GM19240 (cell line): ENCODE data around the gene ST6GAL2.

Source experiments
- DNase-seq: peaks from one replicate; pipeline ENCODE4 v3.0.0; 2011; ENCODE audit warnings: low spot score; ENCODE audit not compliant: insufficient read length

ST6GAL2 gene

DNA sequence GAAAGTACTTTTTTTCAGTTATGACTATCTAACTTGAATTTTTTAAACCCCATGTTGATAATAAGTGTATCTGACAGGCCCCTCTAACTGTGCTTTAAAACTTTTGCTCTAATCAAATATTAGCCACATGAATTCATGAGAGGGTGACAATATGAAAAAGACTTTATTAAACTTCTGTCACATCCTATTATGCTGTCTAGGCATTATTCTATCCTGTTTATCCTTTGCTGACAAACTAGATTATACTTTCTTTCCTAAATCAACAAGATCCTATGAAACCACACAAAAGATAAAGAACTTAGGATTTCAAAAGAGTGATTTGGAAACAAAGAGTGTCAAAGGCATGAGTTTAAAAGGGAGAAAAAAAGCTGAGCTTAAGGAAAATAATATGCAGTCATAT lies 57.8 kb downstream of the ST6GAL2 start:
- no peak for DNase-seq

DNA sequence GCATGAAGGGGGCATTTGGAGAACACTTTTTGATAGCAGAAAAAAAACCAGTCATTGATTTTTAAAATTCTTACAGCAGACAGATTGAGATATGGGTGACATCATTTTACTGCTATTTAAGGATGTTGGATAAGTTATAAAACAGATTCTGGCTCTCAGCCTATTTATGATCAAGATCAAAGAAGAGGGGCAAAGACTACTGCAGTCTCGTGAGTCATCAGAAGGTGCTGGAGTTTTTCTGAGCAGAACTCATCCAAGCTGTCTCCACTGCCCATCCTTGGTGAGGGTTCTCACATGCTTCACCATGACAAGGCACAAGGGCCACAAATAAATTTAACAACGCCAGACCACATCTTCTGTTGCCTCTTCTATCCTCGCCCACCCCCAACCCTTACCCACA lies 58.8 kb downstream of the ST6GAL2 start:
- no peak for DNase-seq

DNA sequence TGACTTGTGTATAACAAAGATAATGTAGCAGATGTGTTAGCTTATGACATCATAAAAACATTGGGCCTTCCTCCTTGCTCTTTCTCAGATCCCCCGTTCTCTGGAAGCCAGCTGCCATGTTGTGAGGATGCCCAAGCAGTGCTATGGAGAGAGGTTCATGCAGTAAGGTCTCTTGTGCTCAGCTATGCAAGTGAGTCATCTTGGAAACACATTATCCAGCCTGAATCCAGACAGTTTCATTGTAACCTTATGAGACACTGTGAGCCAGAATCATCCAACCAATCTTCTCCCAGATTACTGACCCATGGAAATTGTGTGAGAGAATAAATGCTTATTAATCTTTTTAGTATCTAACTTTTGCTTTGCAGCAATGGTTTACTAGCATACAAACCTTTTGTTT lies 60.8 kb downstream of the ST6GAL2 start:
- DNase-seq, result no peak

DNA sequence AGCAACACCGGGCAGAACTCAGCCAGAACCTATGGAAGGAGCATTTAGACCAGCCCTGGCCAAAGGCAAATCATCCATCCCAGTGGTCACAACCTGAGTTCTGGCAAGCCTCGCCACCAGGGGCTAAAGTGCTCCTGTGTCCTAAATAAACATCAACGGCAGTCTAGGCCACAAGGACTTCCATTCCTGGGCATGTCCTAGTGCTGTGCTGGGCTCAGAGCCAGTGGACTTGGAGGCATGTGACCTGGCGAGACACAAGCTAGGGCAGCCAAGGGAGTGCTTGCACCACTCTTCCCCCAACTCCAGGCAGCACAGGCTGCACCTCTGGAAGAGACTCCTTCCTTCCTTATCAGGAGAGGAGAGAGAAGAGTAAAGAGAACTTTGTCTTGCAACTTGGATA lies 69.0 kb downstream of the ST6GAL2 start:
- DNase-seq, result no peak

DNA sequence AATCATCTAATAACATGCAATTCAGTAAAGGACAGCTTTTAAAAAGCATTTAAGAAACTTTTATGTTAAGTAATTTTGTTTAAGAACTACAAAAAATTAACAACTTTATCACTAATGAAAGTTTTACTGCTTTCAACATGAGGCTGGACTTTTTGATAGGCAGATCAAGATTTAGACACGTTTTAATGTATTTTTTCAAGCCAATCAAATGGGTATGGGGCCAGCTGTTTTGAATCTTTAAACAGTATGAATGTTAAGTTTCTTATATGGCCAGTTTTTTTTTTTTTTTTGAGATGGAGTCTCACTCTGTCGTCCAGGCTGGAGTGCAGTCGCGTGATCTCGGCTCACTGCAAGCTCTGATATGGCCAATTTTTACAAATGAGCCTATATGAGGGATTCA lies 73.1 kb downstream of the ST6GAL2 start:
- no peak for DNase-seq

DNA sequence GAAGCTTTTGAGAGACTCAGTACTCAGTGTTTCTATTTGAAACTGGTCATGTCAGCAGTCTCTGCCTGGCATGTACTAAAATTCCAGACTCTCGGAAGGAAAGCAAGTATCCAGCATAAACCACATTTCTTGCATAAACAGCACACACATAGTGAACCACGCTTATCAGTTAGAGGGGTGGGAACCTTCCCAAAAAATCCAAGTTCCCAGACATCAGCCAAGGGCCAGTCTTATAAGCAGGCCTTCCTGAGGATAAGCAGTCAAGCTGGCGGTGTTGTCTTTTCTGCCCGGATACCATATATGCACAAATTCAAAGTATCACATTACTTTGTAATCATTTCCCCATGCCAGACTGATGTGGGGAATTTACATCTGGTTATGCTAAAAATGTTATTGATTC lies 73.6 kb downstream of the ST6GAL2 start:
- DNase-seq, result no peak

DNA sequence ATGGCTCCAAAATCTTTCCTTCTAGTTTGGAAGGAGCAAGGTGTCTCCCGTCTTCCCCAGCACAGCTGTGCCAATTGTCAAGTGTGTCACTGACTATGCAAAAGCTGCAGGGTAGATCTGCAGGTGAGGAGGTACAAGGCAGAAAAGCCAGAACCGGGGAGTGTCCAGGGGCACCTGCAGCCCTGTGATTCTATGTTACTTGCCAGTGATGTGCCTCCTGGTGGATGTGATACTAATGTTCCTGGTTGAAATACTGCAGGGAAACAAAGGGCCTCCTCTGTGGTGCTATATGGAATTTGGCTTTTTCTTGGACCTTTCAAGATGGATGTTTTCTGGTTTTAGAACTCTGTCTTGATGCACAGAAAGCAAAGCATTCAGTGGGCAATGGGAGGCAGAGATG lies 80.3 kb downstream of the ST6GAL2 start:
- no peak for DNase-seq

DNA sequence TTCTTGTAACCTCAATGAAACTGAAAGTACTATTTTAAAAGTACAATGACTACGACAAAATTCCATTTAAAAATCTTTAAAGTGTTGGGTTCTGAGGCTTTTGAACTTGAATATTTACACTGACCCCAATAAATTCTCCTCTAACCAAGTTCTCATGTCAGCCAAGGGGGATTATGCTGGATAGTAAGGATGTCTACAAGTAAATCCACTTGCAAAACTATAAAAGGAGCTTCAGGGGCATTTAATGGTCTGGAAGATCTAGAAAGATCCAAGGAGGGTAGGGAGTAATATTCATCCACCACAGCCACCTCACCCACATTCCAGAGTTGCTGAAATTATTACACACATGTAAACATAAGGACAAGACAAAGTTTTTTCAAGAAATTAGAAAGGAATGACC lies 81.8 kb downstream of the ST6GAL2 start:
- no peak for DNase-seq

DNA sequence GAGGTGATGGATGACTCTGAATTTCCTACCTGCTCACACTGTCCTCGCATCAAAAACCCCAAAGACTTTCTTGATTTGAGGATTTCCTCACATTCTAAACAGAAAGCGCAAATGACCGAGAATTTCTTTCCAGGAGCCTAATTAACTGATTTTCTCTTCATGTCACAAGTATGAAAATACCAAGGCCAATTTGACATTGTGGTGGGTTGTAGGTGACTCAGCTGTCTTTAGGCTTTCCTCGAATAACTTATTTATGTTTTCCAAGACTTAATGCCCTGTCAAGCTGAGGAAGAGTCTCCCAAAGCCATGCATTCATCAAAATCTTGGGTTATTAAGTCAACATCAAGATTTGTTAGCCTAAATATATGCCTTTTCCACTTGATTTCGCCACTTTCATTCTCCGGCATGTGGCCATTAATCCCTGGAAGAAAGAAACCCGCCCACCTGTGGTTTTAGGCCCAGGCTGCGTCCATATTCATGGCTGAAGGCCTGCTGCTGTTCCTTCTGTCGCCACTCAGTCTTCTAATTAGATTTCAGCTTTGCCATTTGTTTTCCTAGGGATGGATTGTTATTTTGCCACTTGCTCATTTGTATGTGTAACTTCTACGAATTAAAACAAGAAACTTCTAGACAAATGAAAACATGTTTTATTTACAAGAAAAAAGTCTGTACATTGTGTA lies 84.9 kb downstream of the ST6GAL2 start:
- DNase-seq, result no peak

DNA sequence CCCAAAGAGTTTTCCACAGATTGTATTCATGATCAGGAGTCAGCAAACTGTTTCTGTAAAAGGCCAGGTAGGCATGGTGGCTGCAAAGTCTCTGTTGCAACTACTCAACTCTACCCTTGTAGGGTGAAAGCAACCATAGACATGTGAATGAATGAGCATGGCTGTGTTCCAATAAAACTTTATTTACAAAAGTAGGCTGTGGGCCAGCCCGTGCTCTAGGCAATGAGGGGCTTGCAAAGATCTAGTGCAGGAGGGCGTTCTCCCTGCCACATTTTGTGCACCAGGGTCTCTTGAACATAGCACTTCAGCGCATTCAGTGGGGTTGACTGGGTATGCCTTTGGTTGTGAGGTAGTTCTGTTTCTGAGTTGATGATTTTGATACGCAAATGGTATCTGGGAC lies 85.8 kb downstream of the ST6GAL2 start:
- no peak for DNase-seq

DNA sequence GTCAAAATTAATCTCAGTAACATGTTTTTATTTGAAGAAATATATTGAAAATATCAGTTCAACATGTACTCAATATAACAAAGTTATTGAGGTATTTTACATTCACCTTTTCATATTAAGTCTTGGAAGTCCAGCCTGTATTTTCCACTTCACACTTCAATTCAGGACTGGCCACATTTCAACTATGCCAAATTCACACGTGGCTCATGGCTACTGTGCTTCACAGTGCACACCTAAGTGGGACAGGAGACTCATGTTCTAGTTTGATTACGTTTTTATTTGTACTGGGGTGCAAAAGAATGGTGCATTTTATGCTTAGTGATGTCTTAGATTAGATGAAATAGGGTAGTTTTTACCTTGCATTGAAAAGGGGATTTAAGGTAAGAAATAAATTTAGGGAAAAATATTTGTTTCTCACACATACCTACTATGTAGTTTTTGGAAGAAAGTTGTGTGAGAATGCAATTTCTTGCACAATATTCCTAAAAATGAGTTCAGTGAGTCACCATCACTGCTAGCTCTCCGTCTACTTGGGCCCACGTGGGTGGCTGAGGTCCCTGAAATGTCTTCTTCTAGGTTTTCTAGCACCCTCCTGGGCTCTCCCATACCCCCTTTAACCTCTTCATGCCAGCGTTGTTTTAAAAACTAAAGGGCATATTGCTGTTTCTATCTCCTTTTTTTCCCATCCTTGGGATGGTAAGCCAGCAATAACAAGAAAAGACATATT lies 87.0 kb downstream of the ST6GAL2 start:
- DNase-seq, result no peak

DNA sequence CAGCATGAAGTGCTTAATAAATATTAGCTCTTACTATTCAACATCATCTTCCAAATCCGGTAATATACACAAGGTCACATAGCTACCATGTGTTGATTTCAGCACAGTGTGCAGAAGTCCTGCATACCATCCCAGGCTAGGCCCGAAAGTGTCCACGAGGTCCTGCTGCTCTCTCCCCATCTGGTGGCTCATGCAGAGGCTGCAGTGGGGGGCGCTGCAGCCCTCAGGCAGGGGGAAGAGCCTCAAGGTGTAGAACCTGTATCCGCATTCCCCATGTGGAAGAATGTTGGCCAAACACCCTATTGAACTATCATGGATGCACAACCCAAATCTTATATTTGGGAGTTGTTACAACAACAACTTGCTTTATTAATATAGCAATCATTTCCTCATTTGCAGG lies 88.5 kb downstream of the ST6GAL2 start:
- no peak for DNase-seq

DNA sequence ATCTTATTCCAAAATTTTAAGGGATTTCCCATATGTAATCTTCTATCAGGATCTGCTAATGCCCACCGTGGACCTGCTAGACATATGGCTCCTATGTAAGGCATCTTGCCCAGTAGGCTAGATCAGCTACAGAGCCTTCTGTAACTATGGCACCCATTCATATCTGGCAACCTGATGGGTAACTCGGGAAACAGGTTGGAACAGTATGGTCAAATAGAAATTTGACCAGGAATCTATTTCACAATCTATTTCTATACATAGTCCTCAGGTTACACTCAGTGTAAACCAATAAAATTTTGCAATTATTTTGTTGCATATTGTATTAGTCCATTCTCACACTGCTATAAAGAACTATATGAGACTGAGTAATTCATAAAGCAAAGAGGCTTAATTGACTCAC lies 93.3 kb downstream of the ST6GAL2 start:
- no peak for DNase-seq

DNA sequence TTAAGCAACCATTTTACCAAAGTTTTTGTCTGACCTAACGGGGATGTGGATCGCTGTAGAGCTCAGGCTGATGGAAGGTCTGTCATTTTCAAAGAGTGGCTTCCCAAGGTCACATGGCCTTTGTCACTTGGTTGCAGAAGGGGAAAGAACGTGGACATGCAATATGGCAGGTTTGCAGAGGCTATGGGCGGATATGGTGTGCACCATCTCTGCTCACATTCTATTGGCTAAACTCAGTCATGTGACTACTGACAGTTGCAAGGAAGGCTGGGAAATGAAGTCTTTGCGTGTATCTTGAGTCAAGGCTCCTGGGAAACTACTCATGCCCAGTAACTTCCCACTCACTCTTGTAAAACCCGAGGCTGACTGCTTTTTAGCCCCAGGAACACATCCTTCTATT lies 96.8 kb downstream of the ST6GAL2 start:
- DNase-seq, result no peak

DNA sequence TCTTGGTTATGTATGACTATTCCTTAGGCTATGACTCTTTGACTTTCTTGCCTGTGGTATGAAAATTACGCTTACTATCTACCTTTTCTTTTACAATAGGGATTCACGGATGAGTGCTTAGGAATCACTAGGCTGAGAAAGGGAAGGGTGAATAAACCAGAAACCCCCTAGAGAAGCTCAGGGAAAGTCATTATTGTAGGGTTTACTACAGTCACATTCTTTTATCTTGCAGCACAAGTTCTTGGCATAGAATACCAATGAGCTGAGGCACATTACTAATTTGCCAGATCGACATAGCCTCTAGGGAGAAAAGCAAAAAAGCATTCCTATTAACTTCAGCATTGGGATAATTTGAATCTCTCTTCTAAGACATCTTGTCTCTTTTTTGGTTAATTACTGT lies 103.3 kb downstream of the ST6GAL2 start:
- no peak for DNase-seq

DNA sequence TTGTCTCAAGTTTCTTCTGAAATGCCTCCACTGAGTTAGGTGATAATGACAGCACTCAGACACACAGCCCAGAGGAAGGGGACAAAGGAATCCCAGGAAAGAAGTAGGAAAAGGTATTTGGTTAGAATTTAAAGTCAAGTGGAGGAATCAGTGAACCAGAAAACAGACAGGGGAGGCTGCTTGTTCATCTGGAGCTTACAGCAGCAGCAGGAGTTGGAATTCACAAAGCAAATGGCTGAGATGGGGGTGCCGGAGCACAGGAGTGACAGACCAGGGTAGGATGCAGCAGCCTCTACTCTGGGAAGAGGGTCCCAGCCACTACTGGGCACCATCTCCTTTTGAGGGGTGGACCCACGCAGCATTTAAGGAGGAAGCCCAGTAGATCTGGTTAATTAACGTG lies 104.8 kb downstream of the ST6GAL2 start:
- no peak for DNase-seq

DNA sequence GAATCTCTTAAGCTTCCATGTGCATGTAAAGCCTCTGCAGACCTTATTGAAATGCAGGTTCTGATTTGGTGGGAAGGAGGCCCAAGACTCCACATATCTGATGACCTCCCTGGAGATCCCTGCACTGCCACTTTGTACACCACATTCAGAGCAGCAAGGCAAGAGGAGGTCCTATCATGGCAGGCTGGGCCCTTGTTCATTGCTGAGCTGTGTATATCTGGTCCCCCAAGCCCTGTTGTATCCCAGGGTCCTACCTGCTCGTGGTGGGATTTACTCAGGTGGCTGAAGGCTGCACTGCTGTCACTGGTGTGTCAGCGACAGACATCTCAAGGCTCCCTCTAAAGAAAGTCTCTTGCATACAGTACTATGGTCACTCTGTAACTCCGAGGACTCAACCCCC lies 114.2 kb downstream of the ST6GAL2 start:
- no peak for DNase-seq

DNA sequence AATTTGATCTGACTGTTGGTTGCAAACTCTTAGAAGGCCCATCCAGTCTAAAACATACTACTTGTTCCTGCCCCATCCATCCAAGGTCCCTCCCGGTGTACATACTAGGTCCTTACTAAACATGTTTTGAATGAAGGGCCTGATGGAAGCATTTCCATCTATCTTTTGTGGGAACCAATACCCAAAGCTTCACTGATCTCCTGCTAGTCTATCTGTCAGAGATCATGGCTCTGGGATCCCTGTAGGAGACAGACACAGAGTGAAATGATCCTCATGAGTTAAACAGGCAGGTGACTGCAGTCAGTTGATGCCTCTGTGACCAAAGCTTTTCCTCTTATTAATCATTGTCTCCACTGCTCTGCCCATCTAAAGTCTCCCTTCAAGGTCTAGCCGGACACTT lies 115.0 kb downstream of the ST6GAL2 start:
- DNase-seq, result no peak

DNA sequence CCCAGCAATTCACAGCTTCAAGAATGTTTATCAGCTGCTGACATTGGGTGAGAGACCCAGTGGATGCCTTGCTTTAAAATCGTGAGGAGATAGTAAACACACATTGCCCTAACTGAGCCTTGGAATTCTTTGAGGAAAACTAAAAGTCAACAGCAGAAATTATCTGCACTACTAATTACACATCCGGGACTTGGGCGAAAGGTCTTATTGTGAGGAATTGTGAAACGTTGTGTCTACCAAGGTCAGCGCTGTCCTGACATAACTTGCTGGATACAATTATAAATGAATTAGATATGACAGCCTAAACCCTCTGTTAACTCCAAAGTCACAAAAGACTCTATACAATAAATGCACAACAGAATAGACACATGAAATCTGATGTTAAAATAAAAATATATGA lies 121.4 kb downstream of the ST6GAL2 start:
- no peak for DNase-seq

DNA sequence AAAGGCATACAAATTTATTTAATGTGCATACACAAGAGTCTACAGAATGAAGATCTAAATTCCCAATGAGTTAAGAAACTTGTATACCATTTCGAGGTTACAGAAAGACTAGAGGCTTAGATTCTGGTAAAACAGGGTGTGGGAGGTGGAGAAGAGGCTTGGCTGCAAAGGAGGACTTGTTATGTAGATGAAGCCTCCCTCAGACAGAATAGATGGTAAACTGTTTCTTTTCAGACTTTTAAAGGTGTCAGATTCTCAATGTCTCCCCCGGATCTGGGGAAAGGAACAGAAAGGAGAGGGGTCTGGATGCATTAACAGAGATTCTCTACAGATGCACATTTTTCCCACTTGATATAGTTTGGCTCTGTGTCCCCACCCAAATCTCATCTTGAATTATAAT lies 126.0 kb downstream of the ST6GAL2 start:
- no peak for DNase-seq

DNA sequence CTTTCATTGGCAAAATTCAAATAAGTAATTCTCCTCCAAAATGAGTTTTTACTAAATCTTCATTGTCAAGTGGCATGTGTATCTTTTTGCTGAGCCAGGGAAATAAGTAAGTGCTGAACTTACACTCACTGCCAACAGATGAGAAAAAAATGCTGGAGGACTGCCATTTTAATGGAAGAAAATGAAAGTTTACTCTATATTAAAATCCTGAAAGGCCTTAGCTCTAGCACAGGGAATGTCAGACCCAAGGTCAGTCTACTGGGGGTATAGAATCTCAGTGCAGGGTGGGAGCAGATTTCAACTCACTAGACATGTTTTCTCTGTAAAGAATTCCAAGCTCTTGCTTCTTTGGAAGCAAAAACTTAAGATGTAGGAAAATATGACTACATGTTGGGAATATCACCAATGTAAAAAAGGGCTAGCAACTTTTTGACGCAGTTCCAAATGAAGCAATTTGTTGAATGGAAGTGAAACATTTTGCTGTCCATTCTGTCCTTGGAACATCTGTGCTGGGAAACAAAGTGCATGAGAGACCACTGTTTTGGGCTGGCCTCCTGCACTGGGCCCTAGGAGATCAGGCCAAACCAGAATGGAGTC lies 127.0 kb downstream of the ST6GAL2 start:
- DNase-seq, result no peak
